ENCODE data around the gene CRTC1. TPM values are rescaled to one million over a fixed set of nuclear protein-coding genes. Genes with fewer than 3 reads are reported as not detected.

CRTC1 gene
- total RNA-seq, 4 donors from 2014 or later: 3.8 to 8.9 (median 6.3) TPM

- ATAC-seq: no peak
- H3K27me3 ChIP-seq: peaks cover 98% of the 10 kb centered on the region
Measured at GRCh38 chr19:18793144-18794028, 109.9 kb downstream of the CRTC1 start.

GRCh38 chr19:18794029-18794313 lies 110.5 kb downstream of the CRTC1 start:
- H3K36me3 ChIP-seq: no peaks in the 10 kb centered on the region
- ATAC-seq: no peak
- no peaks in the 10 kb centered on the region for H3K9me3 ChIP-seq
- no peak overlapping the region for H3K4me3 ChIP-seq
- TF ChIP-seq POLR2AphosphoS5 (IDR thresholded peaks at IDR 0.05): no peak
- no peak for TF ChIP-seq POLR2A (IDR thresholded peaks at IDR 0.05)
- TF ChIP-seq CTCF (IDR thresholded peaks at IDR 0.05): no peak
- TF ChIP-seq EP300 (IDR thresholded peaks at IDR 0.05): no peak
- H3K27me3 ChIP-seq: peaks cover 98% of the 10 kb centered on the region
- no peak overlapping the region for H3K27ac ChIP-seq
- WGBS, 2 donors (ENCODE audit: low coverage in 1 of 2): 50 to 78% methylated on average over 1 to 4 of the region's 5 CpGs
- peaks cover 0 to 29% (median 26%) of the 10 kb centered on the region in 3 donors for H3K4me1 ChIP-seq

More at GRCh38 chr19:18793144-18794028, 109.9 kb downstream of the CRTC1 start:
- H3K9me3 ChIP-seq: no peaks in the 10 kb centered on the region
- H3K36me3 ChIP-seq: no peaks in the 10 kb centered on the region
- peaks cover 0 to 35% (median 32%) of the 10 kb centered on the region in 3 donors for H3K4me1 ChIP-seq
- 77 to 93% methylated on average over 5 of the region's 13 CpGs for WGBS, 2 donors (ENCODE audit: low coverage in 1 of 2)
- no peak overlapping the region for H3K27ac ChIP-seq
- TF ChIP-seq EP300 (IDR thresholded peaks at IDR 0.05): no peak
- TF ChIP-seq POLR2AphosphoS5 (IDR thresholded peaks at IDR 0.05): no peak
- no peak for TF ChIP-seq POLR2A (IDR thresholded peaks at IDR 0.05)
- TF ChIP-seq CTCF (IDR thresholded peaks at IDR 0.05): no peak
- no peak overlapping the region for H3K4me3 ChIP-seq

GRCh38 chr19:18794692-18795091 lies 111.2 kb downstream of the CRTC1 start:
- Histone ChIP-seq H3K4me3 (no peak overlapping the region), H3K4me1 (peaks cover 0 to 22% (median 19%) of the 10 kb centered on the region in 3 donors), H3K9me3 (no peaks in the 10 kb centered on the region), H3K36me3 (no peaks in the 10 kb centered on the region), H3K27me3 (peaks cover 95% of the 10 kb centered on the region), H3K27ac (no peak overlapping the region)
- 90 to 100% methylated on average over 2 of the region's 6 CpGs for whole genome bisulfite sequencing, 2 donors (ENCODE audit: low coverage in 1 of 2)
- TF ChIP-seq CTCF (IDR thresholded peaks at IDR 0.05) (no peak), POLR2AphosphoS5 (IDR thresholded peaks at IDR 0.05) (no peak), EP300 (IDR thresholded peaks at IDR 0.05) (no peak), POLR2A (IDR thresholded peaks at IDR 0.05) (no peak)
- ATAC-seq: no peak

- TF ChIP-seq EP300 (IDR thresholded peaks at IDR 0.05) (no peak), CTCF (IDR thresholded peaks at IDR 0.05) (no peak), POLR2A (IDR thresholded peaks at IDR 0.05) (no peak), POLR2AphosphoS5 (IDR thresholded peaks at IDR 0.05) (no peak)
- Histone ChIP-seq H3K9me3 (no peaks in the 10 kb centered on the region), H3K4me3 (no peak overlapping the region), H3K36me3 (no peaks in the 10 kb centered on the region), H3K27me3 (peaks cover 95% of the 10 kb centered on the region), H3K4me1 (peaks cover 0 to 14% (median 10%) of the 10 kb centered on the region in 3 donors), H3K27ac (no peak overlapping the region)
- ATAC-seq: peak; percentile 26
- 11% methylated on average over 8 of the region's 21 CpGs; no CpG with 5 or more reads in 1 of the 2 donors for WGBS, 2 donors (ENCODE audit: low coverage in 1 of 2)
Measured at GRCh38 chr19:18795540-18795939, 112.1 kb downstream of the CRTC1 start.

- H3K4me3 ChIP-seq: no peak overlapping the region
- H3K36me3 ChIP-seq: no peaks in the 10 kb centered on the region
- peaks cover 0 to 7% (median 4%) of the 10 kb centered on the region in 3 donors for H3K4me1 ChIP-seq
- no peak for ATAC-seq
- peaks cover 95% of the 10 kb centered on the region for H3K27me3 ChIP-seq
- no peaks in the 10 kb centered on the region for H3K9me3 ChIP-seq
- H3K27ac ChIP-seq: no peak overlapping the region
- WGBS, 2 donors (ENCODE audit: low coverage in 1 of 2): 86% methylated on average over 1 of the region's 2 CpGs; no CpG with 5 or more reads in 1 of the 2 donors
- TF ChIP-seq POLR2A (IDR thresholded peaks at IDR 0.05) (no peak), CTCF (IDR thresholded peaks at IDR 0.05) (no peak), POLR2AphosphoS5 (IDR thresholded peaks at IDR 0.05) (no peak), EP300 (IDR thresholded peaks at IDR 0.05) (no peak)
Measured at GRCh38 chr19:18796239-18796638, 112.8 kb downstream of the CRTC1 start.

Data from gastroesophageal sphincter (tissue), 4 donors.